GM20000 (cell line): ENCODE data around the gene EVPL.
"Not testable (repeated sequence)": the region's sequence is repeated elsewhere in the genome, so short reads cannot be mapped to it uniquely, and the experiment has no call there.

Experiments
- DNase-seq: peaks from one replicate; pipeline ENCODE4 v3.0.0; 2012; ENCODE audit warnings: low spot score
- TF ChIP-seq, protein P1 (sequence below): IDR thresholded peaks from 2 replicates; pipeline ENCODE4 v1.5.1; 2012; ENCODE audit warnings: mild to moderate bottlenecking, control low read depth; ENCODE audit errors: extremely low read depth, missing control alignments

The EVPL gene

DNA sequence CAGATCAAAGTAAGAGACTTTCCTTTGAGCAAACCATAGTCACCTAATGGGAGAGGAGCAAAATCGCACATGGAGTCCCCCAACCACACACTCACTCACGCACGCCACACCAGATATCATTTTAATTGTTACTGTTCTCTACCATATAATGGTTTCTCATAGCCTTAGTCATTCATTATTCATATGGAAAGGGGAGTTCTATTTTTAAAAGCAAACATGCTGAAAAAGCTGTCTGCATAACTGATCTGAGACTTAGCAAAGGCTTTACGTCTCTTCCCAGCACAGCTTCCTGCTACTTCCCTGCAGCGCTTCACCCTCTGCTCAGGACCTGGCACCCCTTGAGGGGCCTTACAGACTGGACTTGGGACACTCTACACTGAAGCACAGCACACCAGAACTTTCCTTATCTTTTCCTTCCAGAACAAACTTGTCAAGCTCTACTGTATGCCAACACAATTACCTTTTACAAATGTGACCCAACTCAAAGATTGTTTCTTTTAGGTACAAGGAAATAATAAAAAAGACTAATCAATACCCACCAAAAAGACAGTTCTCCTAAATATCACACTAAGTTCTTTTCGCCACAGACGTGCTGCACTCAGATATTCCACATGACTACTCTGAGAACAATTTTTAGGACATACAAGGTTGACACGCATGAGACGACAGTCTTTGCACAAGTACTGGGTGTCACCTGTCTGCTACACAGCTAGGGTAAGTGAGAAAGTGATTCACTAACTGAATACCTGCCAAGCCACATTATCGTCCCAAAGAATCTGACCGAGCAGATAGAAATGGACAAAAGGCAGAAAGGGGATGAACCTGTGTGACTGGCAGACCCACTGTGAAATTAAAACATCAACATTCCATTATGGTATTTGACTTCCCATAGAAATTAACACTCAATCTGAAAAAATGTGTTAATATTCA is 23.7 kb upstream of the EVPL start:
- DNase-seq = no peak
- TF ChIP-seq, protein P1, sequence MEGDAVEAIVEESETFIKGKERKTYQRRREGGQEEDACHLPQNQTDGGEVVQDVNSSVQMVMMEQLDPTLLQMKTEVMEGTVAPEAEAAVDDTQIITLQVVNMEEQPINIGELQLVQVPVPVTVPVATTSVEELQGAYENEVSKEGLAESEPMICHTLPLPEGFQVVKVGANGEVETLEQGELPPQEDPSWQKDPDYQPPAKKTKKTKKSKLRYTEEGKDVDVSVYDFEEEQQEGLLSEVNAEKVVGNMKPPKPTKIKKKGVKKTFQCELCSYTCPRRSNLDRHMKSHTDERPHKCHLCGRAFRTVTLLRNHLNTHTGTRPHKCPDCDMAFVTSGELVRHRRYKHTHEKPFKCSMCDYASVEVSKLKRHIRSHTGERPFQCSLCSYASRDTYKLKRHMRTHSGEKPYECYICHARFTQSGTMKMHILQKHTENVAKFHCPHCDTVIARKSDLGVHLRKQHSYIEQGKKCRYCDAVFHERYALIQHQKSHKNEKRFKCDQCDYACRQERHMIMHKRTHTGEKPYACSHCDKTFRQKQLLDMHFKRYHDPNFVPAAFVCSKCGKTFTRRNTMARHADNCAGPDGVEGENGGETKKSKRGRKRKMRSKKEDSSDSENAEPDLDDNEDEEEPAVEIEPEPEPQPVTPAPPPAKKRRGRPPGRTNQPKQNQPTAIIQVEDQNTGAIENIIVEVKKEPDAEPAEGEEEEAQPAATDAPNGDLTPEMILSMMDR = no peak

DNA sequence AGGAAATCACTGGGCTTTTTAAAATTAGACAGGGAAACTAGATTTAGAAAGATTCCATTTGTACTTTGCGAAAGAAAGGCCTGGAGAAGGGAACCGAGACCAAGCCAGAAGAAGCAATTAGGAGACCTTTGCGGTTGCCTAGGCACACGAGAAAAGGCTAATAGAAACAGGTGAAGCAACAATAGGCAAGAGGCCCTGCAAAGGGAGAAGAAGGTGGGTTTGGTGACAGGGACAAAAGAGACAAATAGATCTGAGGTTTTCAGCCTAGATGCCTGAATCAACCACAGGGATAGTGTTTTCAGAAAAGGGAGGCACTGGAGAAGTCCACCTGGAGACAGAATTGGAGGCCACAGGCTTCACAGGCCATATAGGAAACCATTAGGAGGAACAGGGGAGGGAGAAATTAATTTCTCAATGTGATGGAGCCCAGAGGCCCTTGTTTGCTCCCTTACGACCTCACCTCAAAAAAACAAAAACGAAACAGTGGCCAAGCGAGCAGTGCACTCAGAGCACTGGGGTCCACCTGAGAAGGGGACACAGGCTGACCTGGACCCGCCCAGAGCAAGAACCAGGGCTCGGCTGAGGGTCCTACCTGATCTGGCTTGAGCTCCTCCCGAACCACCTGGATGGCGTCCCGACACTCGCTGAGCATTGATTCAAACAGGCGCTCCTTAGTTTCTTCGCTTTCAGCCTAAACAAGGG is 22.9 kb upstream of the EVPL start:
- DNase-seq = no peak
- TF ChIP-seq, protein P1 = no peak

DNA sequence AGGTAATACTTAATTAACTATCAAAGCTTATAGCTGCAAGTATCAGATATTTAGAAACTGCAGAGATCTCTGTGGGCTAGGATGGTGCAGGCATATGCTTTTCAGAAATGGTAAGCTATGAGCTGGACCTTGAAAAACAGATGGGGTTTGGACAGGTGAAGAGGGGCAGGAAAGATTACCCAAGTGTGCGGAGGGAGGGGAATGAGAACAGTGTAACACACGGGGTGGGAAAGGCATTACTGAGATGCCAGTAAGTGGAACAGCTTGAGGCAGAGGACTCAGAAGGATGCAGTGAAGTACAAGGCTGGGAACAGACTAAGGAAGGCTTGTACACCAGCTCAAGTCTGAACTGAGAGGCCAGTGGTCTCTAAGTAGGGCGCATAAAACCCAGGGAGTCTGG is 22.1 kb upstream of the EVPL start:
- TF ChIP-seq, protein P1 = no peak
- DNase-seq = no peak

DNA sequence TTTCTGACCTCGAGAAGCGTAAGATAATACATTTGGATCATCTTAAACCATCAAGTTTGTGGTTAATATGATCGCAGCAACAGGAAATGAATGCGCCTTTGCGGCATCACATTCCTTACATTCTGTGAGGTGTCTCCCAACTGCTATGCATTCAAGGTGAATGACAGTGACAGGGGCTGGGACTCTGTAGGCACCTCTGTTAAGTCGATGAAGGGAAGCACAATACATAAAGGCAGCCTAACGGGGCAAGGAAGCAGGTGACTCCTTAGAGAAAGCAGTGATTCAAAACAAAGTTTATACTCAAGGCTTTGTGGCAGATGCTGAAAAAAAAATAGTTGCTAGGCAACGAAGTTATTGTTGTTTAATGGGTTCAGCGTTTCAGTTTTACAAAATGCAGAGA is 21.6 kb upstream of the EVPL start:
- DNase-seq = no peak
- TF ChIP-seq, protein P1 = no peak

DNA sequence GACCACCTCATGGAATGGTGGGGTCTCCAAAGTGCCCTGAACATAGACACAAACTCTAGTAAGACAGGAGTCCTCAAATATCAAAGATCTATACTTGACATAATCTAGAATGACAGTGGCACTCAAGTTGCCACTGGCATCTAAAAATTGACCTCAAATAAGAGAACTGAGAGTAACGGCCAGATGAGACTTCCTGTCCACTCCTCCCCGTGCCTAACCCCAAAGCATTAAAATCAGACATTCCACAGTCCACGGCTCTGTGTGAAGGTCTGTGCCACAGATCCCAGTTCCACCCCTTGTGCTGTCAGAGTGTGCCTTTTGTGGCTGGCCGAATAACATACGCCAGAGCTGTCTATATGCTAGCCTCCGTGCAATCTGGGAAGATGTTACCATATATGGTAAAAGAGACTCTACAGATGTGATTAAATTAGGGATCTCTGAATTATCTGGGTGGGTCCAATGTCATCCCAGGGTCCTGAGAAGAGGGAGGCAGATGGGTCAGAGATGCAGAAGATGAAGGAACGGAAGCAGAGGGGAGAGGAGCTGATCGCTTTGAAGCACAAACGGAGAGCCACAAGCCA is 21.0 kb upstream of the EVPL start:
- no peak for DNase-seq
- TF ChIP-seq, protein P1 = no peak

DNA sequence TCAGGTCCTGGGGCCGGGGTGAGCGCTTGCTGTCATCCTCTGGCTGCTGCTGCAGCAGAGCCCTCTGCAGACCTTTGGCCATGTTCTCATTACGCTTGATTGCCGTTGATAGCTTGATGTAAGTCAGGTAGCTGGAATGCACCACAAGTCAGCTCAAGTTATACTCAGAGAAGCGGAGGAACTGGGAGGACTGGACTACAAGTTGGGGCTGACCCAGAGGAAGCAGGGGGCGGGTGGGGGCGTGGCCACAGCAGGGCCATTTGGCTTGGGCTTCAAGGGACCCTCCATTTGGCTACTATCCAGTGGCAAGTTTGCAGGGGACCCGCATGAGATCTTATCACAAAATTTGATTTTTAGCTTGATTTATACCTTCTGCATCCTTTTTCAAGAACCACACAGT is 19.0 kb upstream of the EVPL start:
- no peak for DNase-seq
- TF ChIP-seq, protein P1 = no peak

DNA sequence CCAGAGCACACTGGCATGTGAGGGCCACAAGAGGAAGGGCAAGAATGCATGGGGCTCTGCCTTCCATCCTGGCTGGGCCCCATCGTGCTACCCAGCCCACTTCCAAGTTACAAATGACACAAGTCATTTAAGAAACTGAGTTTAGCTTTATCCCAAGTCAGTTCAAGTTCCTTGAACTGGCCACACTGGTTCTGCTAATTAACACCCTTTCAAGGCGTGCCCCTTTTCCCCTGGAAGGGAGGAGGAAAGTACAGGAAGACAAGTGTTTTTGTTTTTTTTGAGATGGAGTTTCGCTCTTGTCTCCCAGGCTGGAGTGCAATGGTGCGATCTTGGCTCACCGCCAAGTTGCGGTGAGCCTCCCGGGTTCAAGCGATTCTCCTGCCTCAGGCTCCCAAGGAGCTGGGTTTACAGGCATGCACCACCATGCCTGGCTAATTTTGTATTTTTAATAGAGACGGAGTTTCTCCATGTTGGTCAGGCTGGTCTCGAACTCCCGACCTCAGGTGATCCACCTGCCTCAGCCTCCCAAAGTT is 17.4 kb upstream of the EVPL start:
- not testable (repeated sequence) for DNase-seq

DNA sequence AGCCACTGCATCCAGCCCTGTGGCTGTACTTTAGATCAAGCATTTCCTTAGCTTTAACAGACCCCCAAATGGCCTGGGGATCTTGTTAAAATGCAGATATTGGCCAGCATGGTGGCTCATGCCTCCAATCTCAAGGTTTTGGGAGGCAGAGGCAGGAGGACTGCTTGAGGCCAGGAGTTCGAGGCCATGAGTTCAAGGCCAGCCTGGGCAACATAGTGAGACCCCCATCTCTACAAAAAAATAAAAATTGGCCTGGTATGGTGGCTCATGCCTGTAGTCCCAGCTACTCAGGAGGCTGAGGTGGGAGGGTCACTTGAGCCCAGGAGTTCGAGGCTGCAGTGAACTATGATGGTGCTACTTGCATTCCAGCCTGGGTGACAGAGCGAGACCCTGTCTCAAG is 15.8 kb upstream of the EVPL start:
- not testable (repeated sequence) for DNase-seq
